Stimulated activated CD4-positive, alpha-beta T cell treated with anti-CD3 and anti-CD28 coated beads, Interleukin-12 subunit alpha, Interleukin-12 subunit beta, amount 100 ng/mL, for 48 hours (primary cell): ENCODE measurements around the gene ATAD3A.
"Not testable (repeated sequence)": the region's sequence is repeated elsewhere in the genome, so short reads cannot be mapped to it uniquely, and the experiment has no call there.

Source experiments
- DNase-seq, 3 donors: peaks; one replicate each; pipeline ENCODE4 v3.0.0-alpha.2; 2020; ENCODE audit warnings: low read depth in 2 of 3, low spot score in 1 of 3

ATAD3A gene

DNA sequence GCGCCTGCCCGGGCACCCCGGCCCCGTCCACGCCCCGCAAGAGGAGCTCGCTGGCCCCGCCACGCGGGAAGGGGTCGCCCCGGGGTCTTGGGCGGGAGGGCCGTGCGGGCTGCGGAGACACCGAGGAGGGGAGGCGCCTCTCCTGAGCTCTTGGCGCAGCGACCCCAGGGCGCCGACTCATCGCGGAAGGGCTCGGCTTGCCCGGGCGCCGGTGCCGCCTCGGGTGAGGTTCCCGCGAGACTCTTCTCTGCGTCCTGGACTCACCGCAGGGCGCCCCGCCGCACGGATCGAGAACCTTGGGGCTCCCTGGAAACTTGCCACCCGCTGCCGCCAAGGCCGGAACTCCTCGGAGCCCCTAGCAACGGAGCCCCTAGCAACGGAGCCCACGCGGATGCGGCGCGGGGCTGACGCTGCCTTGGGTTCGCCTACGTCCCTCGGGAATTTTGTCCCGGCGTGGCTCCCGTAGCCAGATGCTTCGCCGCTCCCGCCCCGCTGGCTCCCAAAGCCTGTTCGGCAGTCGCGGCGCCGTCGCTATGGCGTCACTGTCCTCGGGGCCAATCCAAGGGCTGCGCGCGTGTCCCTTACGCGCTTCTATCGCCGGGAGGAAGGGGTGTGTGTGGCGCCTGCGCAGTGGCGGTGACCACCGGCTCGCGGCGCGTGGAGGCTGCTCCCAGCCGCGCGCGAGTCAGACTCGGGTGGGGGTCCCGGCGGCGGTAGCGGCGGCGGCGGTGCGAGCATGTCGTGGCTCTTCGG lies at the start of gene ATAD3A:
Gene ATAD3A, plus strand, starts transcription at position 630 of the 753 bp plus-strand sequence. Its CDS starts 107 bp downstream, at position 737.
- DNase-seq = peak; percentile 92 to 97 (median 95)

DNA sequence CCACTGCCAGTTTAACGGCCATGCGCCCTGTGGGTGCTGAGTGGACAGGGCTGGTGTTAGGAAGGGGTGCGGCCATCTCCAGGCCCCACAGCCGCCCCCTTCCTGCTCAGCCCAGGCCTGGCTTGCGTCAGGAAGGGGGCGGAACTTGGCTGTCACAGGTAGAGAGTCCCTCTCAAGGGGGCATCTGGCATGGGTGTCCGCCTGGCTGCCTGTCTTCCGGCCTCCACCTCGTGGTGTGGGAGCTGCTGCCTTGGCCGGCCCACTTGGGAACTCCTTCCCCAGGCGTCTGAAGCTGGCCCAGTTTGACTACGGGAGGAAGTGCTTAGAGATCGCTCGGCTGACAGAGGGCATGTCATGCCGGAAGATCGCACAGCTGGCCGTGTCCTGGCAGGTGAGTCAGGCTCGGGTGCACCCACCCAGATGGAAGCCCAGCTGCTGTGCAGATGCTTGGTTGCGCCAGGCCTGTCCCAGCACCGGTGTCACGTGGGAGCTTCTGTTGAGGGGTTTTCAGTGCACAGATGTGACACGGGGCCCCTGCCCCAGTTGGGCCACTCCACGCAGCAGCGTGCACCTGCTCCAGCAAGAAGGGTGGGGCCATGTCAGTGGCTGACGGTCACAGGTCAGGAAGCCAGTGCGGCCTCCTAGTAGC lies 49.5 kb upstream of the ATAD3A start:
- no peak for DNase-seq

DNA sequence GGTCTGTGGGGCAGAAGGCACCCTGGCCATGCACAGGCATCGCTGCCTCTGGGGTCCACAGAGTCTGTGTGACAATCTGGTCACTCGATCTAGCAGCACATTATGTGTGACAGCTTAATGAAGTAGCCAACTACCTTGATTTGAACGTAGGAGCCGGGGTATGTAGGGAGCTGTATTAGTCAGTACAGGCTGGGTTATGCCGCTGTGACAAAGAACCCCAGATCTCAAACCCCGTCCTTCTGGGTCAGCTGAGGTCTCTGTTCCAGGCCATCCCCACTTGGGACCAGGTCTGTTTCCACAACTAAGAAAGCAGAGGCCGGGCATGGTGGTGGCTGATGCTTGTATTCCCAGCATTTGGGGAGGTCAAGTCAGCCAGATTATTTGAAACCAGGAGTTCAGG lies 48.6 kb upstream of the ATAD3A start:
- no peak for DNase-seq

DNA sequence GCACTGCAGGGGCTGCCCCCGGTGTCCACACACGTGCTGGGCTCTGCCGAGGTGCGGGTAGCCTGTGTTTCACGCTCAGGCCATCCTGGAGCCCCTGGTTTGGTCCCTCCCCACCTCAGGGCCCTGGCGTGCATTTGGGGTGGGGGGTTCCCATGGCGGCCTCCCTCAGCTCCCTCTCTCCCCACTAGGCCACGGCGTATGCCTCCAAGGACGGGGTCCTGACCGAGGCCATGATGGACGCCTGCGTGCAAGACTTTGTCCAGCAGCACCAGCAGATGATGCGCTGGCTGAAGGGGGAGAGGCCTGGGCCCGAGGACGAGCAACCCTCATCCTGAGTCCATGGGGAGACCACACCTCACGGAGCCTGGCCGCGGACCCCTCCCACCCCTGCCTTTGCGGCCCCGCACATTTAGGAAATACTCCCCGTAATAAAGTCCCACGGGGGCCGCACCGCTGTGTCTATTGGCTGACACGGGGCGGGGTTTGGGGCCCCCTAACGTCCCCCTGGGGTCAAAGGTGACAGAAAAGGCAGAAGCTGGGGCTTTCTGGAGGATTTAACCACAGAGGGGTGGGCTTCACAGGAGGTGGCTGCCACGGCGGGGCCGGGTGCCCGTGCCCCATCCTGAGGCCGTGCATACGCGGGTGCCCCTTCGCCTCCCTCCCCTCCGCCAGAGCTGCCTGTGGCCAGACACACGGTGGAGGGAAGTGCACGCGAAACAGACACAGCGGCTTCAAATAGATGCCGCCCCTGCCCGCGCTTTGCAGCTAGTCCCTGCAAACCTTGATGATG lies 43.6 kb upstream of the ATAD3A start:
- not testable (repeated sequence) for DNase-seq

DNA sequence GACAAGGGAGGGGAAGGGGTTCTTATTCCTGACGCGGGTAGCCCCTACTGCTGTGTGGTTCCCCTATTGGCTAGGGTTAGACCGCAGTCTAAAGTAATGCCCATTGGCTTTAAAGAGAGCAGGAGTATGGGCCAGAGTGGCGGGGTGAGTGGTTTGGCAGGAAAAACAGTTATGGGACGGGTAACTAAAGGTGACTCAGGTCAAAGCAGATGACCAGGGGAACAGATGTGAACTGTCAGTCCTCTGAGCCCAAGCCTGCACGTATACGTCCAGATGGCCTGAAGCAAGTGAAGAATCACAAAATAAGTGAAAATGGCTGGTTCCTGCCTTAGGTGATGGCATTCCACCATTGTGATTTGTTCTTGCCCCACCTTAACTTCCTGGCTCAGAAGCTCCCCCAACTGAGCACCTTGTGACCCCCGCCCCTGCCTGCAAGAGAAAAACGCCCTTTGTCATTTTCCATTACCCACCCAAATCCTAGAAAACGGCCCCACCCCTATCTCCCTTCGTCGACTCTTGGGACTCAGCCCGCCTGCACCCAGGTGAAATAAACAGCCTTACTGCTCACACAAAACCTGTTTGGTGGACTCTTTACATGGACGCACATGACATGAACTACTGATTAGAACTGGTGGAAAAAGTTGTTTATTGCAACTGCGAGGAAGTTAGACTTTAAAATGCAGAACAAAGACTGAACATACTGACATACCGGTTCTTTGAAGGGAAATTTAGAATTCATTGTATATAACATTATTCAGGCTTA lies 41.2 kb upstream of the ATAD3A start:
- no peak for DNase-seq

DNA sequence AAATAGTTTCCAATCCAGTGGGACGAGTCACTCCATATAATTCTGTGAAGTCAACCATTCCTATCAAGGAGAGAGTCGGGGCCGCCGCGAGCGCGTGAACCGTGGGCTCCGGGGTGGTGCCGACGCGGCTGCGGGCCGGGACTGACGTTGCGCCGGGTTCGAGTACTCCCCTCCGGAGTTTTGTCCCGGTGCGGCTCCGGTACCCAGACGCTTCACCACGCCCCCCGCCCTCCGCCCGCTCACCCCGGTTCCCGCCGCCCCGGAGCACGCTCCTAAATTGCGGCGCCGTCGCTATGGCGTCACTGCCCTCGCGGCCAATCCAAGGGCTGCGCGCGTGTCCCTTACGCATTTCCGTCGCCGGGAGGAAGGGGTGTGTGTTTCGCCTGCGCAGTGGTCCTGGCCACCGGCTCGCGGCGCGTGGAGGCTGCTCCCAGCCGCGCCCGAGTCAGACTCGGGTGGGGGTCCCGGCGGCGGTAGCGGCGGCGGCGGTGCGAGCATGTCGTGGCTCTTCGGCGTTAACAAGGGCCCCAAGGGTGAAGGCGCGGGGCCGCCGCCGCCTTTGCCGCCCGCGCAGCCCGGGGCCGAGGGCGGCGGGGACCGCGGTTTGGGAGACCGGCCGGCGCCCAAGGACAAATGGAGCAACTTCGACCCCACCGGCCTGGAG lies 40.4 kb upstream of the ATAD3A start, which contains the start of gene ATAD3B:
Gene ATAD3B, plus strand, starts transcription at position 377 of the 664 bp plus-strand sequence. Its CDS starts 120 bp downstream, at position 497.
- DNase-seq = peak; percentile 91 to 96 (median 91)

DNA sequence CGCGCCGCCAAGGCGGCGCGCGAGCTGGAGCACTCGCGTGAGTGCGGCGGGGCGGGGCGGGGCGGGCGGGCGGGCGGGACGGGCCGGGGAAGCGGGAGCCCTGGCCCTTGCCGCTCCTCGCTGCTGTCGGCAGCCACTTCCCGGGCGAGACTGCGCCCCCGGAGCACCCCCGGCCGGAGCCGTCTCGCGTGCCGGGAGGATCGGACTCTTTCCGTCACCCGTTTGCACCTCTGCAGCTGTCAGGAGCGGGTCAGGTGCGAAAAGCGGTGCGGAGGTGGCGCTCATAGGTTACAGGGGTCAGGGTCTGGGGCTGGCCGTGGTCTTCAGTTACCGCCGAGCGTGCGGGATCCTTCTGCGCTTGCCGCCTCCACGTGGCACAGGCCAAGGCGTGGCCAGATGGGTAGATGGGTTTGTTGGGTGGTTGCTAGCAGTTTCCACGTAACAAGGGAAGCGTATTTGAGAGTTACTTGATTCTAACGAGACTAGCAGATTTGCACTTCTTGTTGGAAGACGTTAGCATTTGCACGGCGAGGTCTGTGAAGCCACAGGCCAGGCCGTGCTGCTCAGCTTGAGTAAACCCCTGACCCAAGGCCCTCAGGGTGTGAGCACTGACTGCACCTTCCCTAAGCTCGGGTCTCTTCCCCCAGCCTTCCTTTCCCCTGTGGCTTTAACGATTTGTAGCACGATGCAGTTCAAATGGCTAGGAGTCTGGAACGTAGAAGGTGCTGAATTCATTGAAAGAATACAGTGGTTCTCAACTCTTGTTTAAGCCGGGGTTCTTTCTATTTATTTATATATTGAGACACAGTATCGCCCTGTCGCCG lies 39.7 kb upstream of the ATAD3A start:
- DNase-seq = not testable (repeated sequence)

DNA sequence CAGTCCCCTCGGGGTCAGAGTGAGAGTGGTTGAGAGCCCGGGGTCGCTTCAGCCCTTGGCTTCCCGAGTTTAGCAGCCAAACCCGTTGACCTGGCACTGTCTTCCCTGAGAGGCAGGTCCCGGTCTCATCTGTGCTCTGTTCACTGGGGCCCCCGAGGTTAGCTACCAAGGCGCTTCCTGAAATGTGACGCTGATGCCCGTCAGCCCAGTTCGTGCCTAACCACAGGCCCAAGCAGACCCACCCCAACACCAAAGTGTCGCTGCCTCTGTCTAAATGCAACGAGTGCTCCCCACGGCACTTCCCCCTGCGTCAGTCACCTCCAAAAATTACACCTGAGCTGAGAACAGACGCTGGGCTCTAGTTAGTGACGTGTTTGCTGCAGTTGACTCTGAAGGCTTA lies 36.0 kb upstream of the ATAD3A start:
- not testable (repeated sequence) for DNase-seq

DNA sequence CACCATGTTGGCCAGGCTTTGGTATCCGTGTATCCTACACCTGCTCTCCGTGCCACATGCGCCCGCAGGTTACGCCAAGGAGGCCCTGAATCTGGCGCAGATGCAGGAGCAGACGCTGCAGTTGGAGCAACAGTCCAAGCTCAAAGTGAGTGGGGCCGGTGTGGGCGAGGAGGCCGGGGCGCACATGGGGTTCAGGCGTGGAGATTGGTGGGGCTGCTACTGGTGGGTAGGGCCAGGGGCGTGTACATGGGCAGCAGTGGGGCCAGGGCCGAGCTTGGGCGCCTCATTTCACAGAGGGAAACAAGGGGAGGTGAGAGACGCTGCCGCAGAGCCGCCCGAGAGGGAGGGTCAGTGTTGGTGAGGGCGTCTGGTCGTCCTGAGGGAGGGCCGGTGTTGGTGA lies 34.8 kb upstream of the ATAD3A start:
- no peak for DNase-seq

DNA sequence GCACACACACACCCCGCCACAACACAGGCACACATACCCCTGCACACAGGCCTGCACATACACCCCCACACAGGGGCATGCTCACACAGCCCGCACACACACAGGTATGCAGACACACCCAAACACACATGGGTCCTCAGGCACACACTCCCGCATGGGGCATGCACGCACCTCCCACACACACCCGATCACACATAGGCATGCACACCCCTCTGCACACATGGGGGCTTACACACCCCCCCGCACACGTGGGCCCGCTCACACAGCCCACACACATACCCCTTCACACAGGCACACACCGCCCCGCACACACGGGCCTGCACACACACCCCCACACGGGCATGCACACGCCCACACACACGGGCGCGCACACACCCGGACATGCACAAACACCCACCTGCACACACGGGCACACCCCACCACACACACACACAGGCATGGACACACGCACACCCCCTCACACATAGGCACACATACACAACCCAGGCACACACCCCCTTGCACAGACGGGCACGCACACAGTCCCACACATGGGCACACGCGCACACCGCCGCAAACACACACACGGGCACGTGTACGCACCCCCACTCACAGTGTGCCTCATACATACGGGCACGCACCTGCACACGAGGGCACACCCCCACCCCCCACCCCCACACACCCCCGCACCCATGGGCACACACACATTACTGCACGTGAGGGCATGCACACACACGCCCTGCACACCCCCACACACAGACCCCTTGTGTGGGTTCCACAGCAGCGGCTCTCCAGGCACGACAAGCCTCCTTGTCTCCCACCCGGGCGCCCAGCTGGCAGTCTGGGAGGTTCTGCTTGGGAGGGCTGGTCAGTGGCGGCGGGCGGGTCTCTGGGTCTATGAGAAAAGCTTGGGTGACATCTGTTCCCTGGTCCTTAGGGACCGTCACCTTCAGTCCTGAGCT lies 32.1 kb upstream of the ATAD3A start:
- no peak for DNase-seq

DNA sequence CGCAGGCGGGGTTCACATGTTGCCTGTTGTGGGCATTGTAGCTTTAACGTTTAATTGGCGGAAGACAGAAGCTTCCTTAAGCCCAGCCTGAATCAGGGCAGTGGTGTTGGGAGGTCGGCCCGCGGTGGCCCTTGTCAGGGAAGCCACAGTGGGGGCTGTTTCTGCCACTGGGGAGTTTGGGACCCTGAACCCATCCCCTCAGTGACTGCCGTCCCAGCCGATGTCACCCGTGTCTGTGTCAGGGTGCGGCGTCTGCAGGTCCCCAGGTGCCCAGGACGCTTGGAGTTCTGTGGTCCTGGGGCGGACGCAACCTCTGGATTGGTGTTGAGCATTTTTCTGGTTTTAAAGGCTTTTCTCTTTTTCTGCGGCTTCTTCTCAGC lies 31.5 kb upstream of the ATAD3A start:
- DNase-seq = not testable (repeated sequence)

DNA sequence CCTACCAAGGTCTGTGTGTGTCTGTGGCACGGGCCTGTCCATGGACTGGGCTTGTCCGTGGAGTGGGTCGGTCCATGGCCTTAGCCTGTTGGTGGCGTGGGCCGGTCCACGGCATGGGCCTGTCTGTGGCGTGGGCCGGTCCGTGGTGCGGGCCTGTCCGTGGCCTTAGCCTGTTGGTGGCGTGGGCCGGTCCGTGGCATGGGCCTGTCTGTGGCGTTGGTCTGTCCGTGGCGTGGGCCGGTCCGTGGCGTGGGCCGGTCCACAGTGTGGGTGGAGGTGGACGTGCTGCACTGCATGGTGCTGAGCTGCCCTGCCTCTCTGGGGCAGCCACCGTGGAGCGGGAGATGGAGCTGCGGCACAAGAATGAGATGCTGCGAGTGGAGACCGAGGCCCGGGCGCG lies 30.2 kb upstream of the ATAD3A start:
- not testable (repeated sequence) for DNase-seq

DNA sequence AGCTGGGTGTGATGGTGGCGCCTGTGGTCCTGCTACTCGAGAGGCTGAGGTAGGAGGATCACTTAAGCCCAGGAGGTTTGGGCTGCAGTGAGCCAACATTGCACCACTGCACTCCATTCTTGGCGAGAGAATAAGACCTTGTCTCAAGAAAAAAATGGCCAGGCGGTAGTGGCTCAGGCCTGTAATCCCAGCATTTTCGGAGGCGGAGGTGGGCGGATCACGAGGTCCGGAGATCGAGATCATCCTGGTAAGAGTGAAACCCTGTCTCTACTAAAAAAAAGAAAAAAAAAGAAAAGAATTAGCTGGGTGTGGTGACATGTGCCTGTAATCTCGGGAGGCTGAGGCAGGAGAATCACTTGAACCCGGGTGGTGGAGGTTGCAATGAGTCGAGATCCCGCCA lies 29.1 kb upstream of the ATAD3A start:
- no peak for DNase-seq

DNA sequence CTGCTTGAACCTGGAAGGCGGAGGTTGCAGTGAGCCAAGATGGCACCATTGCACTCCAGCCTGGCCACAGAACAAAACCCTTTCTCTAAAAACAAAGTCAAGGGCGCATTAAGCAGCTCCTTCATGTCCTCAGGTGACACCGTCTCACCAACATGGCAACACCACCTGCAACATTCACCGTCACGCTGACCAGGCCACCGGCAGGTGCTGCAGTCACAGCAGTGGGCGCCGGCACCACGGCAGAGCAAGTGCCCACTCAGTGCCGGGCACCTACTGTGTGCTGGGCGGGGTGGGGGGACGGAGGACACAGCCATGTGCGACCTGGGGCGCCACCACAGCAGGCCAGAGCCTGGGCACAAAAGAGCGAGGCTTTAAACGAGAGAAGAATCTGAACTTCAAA lies 28.2 kb upstream of the ATAD3A start:
- DNase-seq = no peak

DNA sequence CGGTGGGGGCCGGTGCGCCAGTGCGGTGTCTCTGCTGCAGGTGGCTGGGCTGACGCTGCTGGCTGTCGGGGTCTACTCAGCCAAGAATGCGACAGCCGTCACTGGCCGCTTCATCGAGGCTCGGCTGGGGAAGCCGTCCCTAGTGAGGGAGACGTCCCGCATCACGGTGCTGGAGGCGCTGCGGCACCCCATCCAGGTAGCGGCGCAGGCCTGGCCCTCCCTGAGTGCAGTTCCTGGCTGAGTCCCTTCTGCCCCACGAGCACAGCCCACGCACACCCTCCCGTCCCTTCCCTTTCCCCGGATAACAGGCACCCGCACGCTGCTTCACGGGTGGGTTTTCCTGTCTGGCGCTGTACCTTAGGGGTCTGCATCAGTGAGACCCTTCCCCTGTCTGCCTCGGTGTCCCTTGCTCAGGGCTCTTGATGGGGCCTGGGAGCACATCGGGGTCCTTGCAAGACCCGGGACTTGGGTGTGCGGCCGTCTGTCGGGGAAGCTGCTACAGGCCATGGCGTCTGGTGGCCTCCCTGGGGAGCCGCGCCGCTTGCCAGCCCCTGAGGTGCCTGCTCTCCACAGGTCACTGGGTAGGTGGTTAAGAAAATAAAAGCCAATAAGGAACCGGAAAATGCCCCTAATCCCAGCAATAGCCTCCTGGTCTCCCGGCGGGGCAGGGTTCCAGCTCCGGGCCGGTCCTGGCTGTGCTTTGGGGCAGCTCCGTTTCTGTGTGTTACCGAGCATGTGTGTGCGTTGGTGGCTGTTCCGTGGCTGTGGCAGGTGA lies 26.8 kb upstream of the ATAD3A start:
- DNase-seq = not testable (repeated sequence)

DNA sequence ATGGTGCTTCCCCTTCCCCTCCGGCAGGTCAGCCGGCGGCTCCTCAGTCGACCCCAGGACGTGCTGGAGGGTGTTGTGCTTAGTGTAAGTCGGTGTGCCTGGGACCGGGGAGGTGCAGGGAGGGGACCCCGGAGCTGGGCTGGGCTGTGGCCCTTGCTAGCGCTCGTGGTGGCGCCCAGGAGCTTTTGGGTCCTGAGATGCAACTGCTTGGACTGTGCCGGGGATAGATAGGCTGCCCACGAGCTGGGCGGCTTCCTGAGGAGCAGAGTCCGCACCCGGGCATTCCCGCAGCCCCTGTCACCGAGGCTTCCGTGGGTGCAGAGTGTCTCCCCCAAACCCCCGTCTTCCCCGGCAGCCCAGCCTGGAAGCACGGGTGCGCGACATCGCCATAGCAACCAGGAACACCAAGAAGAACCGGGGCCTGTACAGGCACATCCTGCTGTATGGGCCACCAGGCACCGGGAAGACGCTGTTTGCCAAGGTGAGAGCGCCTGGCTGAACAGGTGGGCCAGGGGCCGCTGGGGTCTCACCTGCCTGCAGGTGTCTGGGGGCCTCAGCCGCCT lies 26.1 kb upstream of the ATAD3A start:
- not testable (repeated sequence) for DNase-seq

DNA sequence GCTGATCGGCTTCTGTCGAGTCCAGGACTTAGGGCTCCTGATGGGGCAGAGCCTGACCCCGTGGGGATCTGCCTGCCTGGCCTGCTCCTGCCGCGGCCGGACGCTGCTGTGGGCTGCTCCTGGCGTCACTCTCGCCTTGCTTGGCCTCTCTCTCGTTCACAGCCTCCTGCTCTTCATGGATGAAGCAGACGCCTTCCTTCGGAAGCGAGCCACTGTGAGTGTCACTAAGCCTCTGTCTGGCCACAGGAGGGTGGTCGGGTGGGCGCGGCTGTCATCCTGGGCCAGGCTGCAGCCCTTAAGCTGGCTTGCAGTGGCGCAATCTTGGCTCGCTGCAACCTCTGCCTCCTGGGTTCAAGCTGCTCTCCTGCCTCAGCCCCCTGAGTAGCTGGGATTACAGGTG lies 24.3 kb upstream of the ATAD3A start:
- no peak for DNase-seq
